Choroid plexus epithelial cell (primary cell): ENCODE results near the gene NCOA3.

Experiments
- DNase-seq: peaks from one replicate; pipeline ENCODE4 v3.0.0-alpha.2; 2010; ENCODE audit warnings: low read depth
- H3K4me3 ChIP-seq: 2 replicates; pipeline ENCODE4 v1.5.1; 2011; ENCODE audit warnings: low read depth, mild to moderate bottlenecking, control low read depth, low read length, moderate library complexity
- TF ChIP-seq, protein P1 (sequence below): conservative IDR thresholded peaks from 2 replicates; pipeline ENCODE4 v1.5.1; 2011; ENCODE audit warnings: low read depth, mild to moderate bottlenecking, control low read depth, inconsistent platforms, low read length, moderate library complexity

The NCOA3 gene

GRCh38 chr20:47465335-47466090 lies 36.2 kb upstream of the NCOA3 start:
- DNase-seq, result no peak
- TF ChIP-seq, protein P1, sequence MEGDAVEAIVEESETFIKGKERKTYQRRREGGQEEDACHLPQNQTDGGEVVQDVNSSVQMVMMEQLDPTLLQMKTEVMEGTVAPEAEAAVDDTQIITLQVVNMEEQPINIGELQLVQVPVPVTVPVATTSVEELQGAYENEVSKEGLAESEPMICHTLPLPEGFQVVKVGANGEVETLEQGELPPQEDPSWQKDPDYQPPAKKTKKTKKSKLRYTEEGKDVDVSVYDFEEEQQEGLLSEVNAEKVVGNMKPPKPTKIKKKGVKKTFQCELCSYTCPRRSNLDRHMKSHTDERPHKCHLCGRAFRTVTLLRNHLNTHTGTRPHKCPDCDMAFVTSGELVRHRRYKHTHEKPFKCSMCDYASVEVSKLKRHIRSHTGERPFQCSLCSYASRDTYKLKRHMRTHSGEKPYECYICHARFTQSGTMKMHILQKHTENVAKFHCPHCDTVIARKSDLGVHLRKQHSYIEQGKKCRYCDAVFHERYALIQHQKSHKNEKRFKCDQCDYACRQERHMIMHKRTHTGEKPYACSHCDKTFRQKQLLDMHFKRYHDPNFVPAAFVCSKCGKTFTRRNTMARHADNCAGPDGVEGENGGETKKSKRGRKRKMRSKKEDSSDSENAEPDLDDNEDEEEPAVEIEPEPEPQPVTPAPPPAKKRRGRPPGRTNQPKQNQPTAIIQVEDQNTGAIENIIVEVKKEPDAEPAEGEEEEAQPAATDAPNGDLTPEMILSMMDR, result no peak
- H3K4me3 ChIP-seq, result no peak overlapping the region

GRCh38 chr20:47466213-47466612 lies 35.5 kb upstream of the NCOA3 start:
- no peak overlapping the region for H3K4me3 ChIP-seq
- DNase-seq, result peak; percentile 13
- TF ChIP-seq, protein P1, result no peak

DNA sequence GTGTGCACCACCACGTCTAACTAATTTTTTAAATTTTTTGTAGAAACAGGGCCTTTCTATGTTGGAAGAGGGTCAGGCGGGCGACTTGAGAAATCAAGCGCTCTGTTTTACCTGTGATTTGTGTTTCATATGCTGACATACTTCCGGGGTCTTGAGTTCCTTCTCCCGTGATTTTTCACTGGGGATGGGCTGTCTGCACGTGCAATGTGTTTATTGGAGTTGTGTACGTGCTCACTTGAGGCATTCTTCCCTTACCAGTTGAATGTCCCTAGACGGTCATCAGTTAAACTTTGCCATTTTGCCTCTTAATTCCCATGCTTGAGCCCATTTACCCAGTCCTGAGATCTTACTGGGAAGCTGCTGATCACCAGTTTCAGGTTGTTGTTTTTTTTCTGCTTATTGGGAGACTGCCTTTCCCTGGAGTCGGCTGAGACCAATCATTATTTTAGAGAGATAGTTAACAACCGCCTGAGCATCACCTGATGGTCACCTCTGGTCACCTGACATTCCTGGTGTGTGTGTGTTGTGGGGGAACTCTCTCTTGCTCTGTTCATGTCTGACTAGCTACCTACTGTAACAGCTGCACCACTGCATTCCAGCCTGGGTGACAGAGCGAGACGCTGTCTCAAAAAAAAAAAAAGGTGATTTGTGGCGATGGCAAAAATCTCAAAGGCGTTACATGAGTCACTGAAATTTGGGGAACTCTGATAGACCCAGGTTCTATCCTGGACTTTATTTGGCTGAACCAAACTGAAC lies 34.8 kb upstream of the NCOA3 start:
- DNase-seq, result no peak
- H3K4me3 ChIP-seq, result no peak overlapping the region
- TF ChIP-seq, protein P1, result no peak

DNA sequence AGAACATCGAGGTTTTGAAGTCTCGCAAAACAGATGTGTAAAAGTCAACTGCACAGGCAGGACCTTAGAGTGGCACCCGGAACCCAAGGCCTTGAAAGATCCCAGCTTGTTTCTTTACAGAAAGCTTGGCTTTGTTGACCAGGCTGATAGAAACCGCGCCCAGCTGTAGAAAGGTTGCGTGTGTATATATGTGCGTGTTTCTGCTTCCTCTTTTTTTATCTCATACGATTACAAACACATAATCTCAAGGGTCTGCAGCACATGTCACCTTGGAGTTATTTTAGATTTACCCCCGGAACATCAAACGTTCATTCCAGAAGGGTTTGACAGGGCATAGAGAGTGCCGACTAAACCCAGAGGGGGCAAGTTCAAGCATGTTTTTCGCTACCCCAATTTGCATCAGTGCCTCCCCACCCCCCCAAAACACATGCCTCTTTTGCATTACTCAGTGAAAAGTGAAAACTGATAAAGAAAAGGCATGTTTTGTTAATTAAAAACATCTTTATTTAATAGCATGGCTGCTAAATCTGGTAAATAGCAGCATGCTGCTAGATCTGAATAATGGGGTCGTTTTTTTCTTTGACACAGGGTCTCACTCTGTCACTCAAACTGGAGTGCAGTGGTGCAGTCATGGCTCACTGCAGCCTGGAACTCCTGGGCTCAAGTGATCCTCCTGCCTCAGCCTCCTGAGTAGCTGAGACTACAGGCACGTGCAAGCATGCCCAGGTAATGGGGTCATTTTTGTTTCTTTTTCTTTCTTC lies 33.2 kb upstream of the NCOA3 start:
- DNase-seq, result no peak
- H3K4me3 ChIP-seq, result no peak overlapping the region
- TF ChIP-seq, protein P1, result no peak

GRCh38 chr20:47475419-47476044 lies 26.2 kb upstream of the NCOA3 start:
- no peak overlapping the region for H3K4me3 ChIP-seq
- TF ChIP-seq, protein P1, result no peak
- DNase-seq, result no peak

GRCh38 chr20:47476452-47476851 lies 25.2 kb upstream of the NCOA3 start:
- no peak for DNase-seq
- H3K4me3 ChIP-seq, result no peak overlapping the region
- TF ChIP-seq, protein P1, result no peak
